Measurements from ENCODE around the gene RNASEH2A.
"Not testable (repeated sequence)": the region's sequence is repeated elsewhere in the genome, so short reads cannot be mapped to it uniquely, and the experiment has no call there.

Gene RNASEH2A

GRCh38 chr19:12793290-12794195, 12.8 kb upstream of the RNASEH2A start:
- DNase-seq, result peak; percentile 96

- DNase-seq, result no peak
These were observed 12.0 kb upstream of the RNASEH2A start for GRCh38 chr19:12794196-12794941.

GRCh38 chr19:12794971-12795381, 11.4 kb upstream of the RNASEH2A start:
- DNase-seq, result no peak

GRCh38 chr19:12796146-12797071, 10.0 kb upstream of the RNASEH2A start:
- peak; percentile 67 for DNase-seq

- no peak for DNase-seq
These were observed 9.2 kb upstream of the RNASEH2A start for GRCh38 chr19:12797141-12797587.

- not testable (repeated sequence) for DNase-seq
These were observed 8.8 kb upstream of the RNASEH2A start for GRCh38 chr19:12797607-12798006.

- DNase-seq, result no peak
These were observed 6.5 kb upstream of the RNASEH2A start for GRCh38 chr19:12799742-12800465.

- DNase-seq, result no peak
These were observed 6.0 kb upstream of the RNASEH2A start for GRCh38 chr19:12800466-12800770.

- no peak for DNase-seq
These were observed 5.4 kb upstream of the RNASEH2A start for GRCh38 chr19:12800923-12801465.

GRCh38 chr19:12801466-12802266, 4.7 kb upstream of the RNASEH2A start, which contains the start of the genes PRDX2 and THSD8:
PRDX2 (minus strand) TSS chr19:12801800; CDS start chr19:12801261, 539 bp downstream.
THSD8 (plus strand) TSS chr19:12802069; CDS start chr19:12802072, 3 bp downstream.
- DNase-seq, result peak; percentile 90

- DNase-seq, result no peak
These were observed 3.9 kb upstream of the RNASEH2A start for GRCh38 chr19:12802267-12803106.

- no peak for DNase-seq
These were observed 2.3 kb upstream of the RNASEH2A start for GRCh38 chr19:12804051-12804450.

- DNase-seq, result no peak
These were observed 8.7 kb downstream of the RNASEH2A start for GRCh38 chr19:12815088-12815487.

GRCh38 chr19:12817188-12817587, 10.8 kb downstream of the RNASEH2A start:
- DNase-seq, result not testable (repeated sequence)

GRCh38 chr19:12817810-12818209, 11.4 kb downstream of the RNASEH2A start:
- DNase-seq, result not testable (repeated sequence)

- DNase-seq, result no peak
These were observed 15.4 kb downstream of the RNASEH2A start for GRCh38 chr19:12821761-12822160.

GRCh38 chr19:12825254-12826131, 19.1 kb downstream of the RNASEH2A start:
- DNase-seq, result no peak

GRCh38 chr19:12828494-12828893, 22.1 kb downstream of the RNASEH2A start:
- no peak for DNase-seq
